GM10248 (cell line): Measurements from ENCODE around the gene LTV1.
"Not testable (repeated sequence)": the region's sequence is repeated elsewhere in the genome, so short reads cannot be mapped to it uniquely, and the experiment has no call there.

ENCODE experiments used
- CTCF ChIA-PET: fragments of 300-600 bp; sonication (Branson Sonifier 250); formaldehyde crosslinking; extraction: SDS; loops from one replicate; lab custom pipeline; 2021; ENCODE audit warnings: antibody characterized with exemption; lab: Yijun Ruan, JAX
- POLR2A ChIA-PET: fragments of 350-650 bp; sonication (Branson Sonifier 250); formaldehyde crosslinking; extraction: SDS; loops from one replicate; lab custom pipeline; 2020; ENCODE audit warnings: antibody characterized with exemption; lab: Yijun Ruan, JAX
- DNase-seq: peaks from one replicate; pipeline ENCODE4 v3.0.0; 2012; ENCODE audit errors: extremely low spot score
- CTCF ChIP-seq: IDR thresholded peaks from 2 replicates; pipeline ENCODE4 v1.5.1; 2012; ENCODE audit warnings: mild to moderate bottlenecking, low read depth; ENCODE audit errors: extremely low read depth, missing control alignments, control extremely low read depth

Gene LTV1

GRCh38 chr6:143872201-143872600, 29.1 kb downstream of the LTV1 start:
- no peak for TF ChIP-seq CTCF
- ChIA-PET POLR2A (no interaction called here), CTCF (interaction anchor here (1.2 to 1.6 kb wide), 3 partner anchors 14 to 296 kb away, joined by 3 to 7 read pairs (median 4); no protein-coding TSS in a partner anchor)
- peak; percentile 21 for DNase-seq

GRCh38 chr6:143873600-143873999, 30.5 kb downstream of the LTV1 start:
- CTCF ChIA-PET, DNase-seq, POLR2A ChIA-PET: not testable (repeated sequence)

- POLR2A ChIA-PET, DNase-seq, CTCF ChIA-PET: not testable (repeated sequence)
These were observed 31.4 kb downstream of the LTV1 start for GRCh38 chr6:143874503-143874902.

GRCh38 chr6:143877584-143878271, 34.6 kb downstream of the LTV1 start:
- ChIA-PET POLR2A (no interaction called here), CTCF (interaction anchor here (1.2 to 1.8 kb wide), 3 partner anchors 13 to 62 kb away, joined by 4 read pairs; no protein-coding TSS in a partner anchor)
- no peak for DNase-seq
- no peak for TF ChIP-seq CTCF

- CTCF ChIA-PET: interaction anchor here (1.2 to 1.8 kb wide), 3 partner anchors 12 to 62 kb away, joined by 4 read pairs; no protein-coding TSS in a partner anchor
- no peak for TF ChIP-seq CTCF
- no peak for DNase-seq
- POLR2A ChIA-PET: no interaction called here
These were observed 35.2 kb downstream of the LTV1 start for GRCh38 chr6:143878272-143878760.

GRCh38 chr6:143880412-143880811, 37.3 kb downstream of the LTV1 start:
- ChIA-PET CTCF (no interaction called here), POLR2A (no interaction called here)
- no peak for DNase-seq
- TF ChIP-seq CTCF: no peak

GRCh38 chr6:143882401-143882930, 39.3 kb downstream of the LTV1 start:
- DNase-seq: no peak
- ChIA-PET POLR2A (no interaction called here), CTCF (interaction anchor here (1.1 kb wide), 1 partner anchor 17 kb away, joined by 3 read pairs; no protein-coding TSS in a partner anchor)
- TF ChIP-seq CTCF: no peak
